Gastroesophageal sphincter (tissue), 3 donors: ENCODE measurements around the gene NCOA3.

ENCODE experiments used
- CTCF ChIP-seq, 4 experiments: fragments of 200-600 bp in 2 of 4; fragments of 450-650 bp in 2 of 4; sonication (generic) in 1 of 4; IDR thresholded peaks; one replicate each; pipeline ENCODE4 v1.5.1; 2017 to 2019; ENCODE audit warnings: antibody characterized with exemption in 4 of 4, mild to moderate bottlenecking in 2 of 4, moderate library complexity in 2 of 4
- EP300 ChIP-seq: sonication (generic); formaldehyde crosslinking; IDR thresholded peaks from one replicate; pipeline ENCODE4 v1.6.1; 2017; ENCODE audit warnings: antibody characterized with exemption, mild to moderate bottlenecking
- POLR2A ChIP-seq, 2 donors: fragments of 450-650 bp; IDR thresholded peaks; one replicate each; pipeline ENCODE4 v1.6.1; 2017; ENCODE audit warnings: antibody characterized with exemption in 2 of 2, mild to moderate bottlenecking in 2 of 2, moderate library complexity in 1 of 2
- POLR2AphosphoS5 ChIP-seq: sonication (generic); formaldehyde crosslinking; IDR thresholded peaks from one replicate; pipeline ENCODE4 v1.6.1; 2017; ENCODE audit warnings: antibody characterized with exemption

GRCh38 chr20:47535994-47536393 is 34.3 kb downstream of the NCOA3 start:
- TF ChIP-seq CTCF (IDR thresholded peaks at IDR 0.05) (no peak), POLR2A (IDR thresholded peaks at IDR 0.05) (no peak), POLR2AphosphoS5 (no peak), EP300 (no peak)
